ENCODE measurements around the gene FIGN.

- no peak for TF ChIP-seq CTCF (IDR thresholded peaks at IDR 0.05)
- no peak for TF ChIP-seq POLR2AphosphoS5 (IDR thresholded peaks at IDR 0.05)
Measured at GRCh38 chr2:163767097-163767496, 31.3 kb upstream of the FIGN start.
